Stimulated activated naive CD4-positive, alpha-beta T cell treated with Interleukin-2 at 50 U/mL for 16 hours (primary cell): ENCODE measurements around the gene SLC37A1.
"Not testable (repeated sequence)": the region's sequence is repeated elsewhere in the genome, so short reads cannot be mapped to it uniquely, and the experiment has no call there.

Experiments used
- DNase-seq: peaks from one replicate; lab custom pipeline; 2025; lab: John Stamatoyannopoulos, UW

Gene SLC37A1

DNA sequence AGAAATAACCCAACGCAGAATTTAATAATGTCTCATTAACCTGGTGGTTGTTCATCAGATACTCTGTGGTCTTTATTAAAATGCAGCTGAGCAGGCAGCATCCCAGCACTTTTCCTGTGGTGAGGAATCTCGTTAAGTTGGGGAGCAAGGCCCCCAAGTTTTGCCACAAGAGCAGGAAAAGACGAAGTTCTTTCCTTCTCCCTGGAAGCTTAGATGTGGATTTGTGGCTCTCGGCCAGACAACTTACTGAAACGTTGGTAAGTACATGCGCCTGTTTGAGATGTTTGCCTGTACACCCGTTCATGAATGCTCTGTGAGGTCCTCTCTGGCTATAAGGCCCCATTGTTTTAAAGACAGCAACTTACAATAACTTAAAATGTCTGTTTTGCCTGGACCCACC, 105.5 kb downstream of the SLC37A1 start:
- no peak for DNase-seq

DNA sequence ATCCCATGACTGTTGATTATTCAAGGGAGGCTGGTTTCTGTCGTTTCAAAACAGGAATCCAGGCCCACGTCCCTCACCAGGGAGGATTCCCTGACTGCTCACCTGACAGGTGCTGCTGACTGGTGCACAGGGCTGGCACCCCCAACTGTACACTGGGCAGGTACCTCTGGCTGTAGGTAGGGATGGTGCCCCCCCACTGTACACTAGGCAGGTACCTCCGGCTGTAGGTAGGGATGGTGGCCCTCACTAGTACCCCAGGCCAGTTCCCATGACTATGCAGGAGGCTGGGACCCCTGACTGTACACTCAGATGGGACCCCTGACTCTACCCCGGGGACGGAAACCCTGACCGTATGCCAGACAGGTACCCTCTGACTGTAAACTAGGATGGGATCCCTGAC, 106.2 kb downstream of the SLC37A1 start:
- DNase-seq, result no peak

DNA sequence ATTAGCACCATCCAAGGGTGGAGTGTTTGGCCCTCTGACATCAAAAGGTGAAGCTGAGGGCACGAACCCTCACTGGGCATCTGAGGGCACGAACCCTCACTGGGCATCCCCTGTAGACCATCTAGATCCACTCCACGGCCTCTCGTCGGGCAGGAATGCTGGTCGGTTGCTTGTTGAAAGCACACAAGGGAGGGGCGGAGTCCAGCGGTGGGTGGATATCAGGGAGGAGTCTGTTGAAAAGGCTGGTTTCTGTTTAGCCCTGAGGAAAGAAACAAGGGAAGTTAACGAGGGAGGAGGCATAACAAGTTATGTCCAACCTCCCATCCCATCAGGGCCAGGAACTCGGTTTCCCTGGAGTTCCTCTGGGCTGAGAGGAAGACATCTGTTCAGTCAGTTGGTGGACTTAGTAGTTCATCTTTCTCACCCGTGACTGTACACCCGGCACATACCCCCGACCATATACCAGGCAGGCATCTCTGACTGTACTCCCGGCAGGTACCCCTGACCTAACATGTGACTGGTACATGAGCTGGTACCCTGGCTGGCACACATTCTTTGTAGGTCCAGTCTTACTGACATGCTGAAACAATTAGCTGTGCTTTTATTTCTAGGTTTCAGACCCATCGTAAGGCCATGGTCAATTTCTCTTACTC, 107.6 kb downstream of the SLC37A1 start:
- no peak for DNase-seq

DNA sequence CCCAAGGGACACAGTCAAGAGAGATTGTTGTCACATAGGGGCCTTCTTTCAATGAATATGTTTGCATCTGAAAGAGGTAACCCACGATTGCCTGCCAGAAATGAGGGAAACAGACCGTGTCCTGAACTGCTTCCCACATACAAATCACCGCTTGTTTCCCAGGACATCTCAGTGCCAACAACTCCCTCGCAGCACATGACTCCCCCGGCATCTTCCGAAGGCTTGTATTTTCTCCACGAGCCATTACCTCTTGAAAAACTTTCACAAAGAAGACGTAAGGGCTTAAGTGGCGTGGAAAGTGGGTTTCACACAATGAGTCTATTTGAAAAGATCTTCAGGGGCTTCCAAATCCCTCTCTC, 108.1 kb downstream of the SLC37A1 start:
- no peak for DNase-seq

DNA sequence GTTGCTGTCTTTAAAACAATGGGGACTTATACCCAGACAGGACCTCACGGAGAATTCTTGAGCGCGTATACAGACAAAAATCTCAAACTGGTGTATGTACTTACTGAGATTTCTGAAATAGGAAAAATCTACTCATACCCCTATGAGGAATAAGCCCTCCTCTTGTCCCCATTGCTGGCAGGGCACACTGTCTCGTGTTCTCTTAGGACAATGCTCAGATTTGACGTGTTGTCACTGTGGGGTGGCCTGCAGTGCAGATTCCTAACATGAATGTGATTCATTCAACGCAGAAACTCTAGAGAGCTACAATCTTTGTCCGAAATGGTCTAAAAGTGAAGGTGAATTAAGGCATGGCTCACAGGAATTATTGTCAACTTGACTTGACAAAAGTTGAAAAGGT, 108.6 kb downstream of the SLC37A1 start:
- no peak for DNase-seq

DNA sequence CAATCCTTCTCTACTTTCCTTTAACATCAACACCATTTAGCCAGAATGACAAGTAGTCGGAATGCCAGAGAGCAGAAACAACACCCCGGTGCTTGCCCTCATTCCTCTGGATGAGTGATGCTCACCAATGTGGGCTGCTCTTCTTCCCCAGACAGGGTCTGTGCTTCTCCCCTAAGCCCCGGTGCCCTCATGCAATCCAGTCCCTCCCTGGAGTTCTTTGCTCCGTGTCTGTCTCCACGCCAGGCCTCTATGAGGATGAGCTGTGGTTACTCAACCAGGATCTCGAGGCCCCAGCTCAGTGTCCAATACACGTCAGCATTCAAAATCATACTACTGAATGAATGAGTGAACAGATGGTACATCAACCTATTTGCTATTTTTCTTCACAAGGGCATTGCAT, 110.0 kb downstream of the SLC37A1 start:
- no peak for DNase-seq

DNA sequence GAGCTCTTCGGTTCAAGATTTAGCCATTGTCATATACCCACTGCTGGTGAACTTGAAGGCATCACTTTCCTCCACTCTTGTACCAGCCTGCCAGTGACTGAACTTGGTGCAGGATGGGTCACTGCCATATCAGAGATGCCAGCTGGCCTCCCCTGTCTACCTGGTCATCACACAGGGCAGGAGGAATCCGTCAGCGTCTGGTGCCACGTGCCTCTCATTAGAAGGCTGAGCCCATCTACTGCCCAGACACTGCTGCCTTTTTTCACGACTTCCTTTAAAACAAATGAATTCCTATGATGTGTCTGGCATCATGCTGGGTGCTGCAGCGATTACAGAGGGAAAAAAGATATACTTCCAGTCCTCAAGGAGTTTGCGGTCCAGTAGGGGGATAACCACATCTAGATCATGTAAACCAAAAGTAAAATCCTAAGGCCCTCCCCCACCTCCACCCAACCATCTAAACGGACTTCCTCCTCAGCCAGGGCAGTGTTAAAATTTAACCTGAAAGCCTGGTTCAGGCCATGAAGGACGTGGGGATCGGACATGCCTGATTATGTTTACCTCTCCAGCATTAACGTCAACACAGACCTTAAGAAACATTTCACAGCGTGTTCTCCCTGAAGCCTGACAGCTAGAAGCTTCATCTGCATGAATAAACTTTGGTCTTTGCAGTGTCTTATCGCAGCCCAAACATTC, 110.6 kb downstream of the SLC37A1 start:
- DNase-seq, result no peak

DNA sequence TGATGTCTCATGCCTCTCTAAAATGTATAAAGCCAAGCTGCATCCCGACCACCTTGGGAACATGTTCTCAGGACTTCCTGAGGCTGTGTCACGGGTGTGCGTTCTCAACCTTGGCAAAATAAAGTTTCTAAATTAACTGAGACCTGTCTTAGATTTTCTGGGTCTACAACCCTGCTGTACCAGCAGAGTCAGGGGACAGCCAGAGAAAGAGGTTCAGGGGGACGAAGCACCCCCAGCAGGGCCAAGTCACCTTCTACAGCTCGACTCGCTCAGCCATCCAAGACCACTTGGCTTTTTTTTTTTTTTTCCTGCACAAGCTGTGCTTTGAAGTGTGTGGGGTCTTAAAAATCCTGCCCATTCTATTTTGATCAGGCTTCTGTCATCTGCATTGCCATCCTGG, 111.3 kb downstream of the SLC37A1 start:
- no peak for DNase-seq

DNA sequence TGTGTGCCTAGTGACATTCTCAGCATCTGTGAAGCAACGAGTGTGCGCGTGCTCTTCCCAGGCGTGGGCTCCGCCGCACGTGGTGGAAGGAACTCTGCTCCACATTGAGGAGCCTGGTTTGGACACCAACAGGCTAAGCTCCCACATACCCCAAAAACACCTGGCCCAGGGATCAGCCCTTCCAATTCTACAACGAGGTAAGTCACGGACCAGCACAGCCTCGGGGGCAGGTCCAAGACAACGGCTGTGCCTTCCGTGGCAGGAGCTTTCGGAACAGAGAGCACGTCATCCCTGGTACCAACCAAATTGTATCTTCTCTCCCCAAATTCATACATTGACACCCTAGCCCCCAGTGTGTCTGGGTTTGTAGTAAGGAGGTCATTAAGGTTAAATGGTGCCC, 112.5 kb downstream of the SLC37A1 start:
- DNase-seq, result no peak

DNA sequence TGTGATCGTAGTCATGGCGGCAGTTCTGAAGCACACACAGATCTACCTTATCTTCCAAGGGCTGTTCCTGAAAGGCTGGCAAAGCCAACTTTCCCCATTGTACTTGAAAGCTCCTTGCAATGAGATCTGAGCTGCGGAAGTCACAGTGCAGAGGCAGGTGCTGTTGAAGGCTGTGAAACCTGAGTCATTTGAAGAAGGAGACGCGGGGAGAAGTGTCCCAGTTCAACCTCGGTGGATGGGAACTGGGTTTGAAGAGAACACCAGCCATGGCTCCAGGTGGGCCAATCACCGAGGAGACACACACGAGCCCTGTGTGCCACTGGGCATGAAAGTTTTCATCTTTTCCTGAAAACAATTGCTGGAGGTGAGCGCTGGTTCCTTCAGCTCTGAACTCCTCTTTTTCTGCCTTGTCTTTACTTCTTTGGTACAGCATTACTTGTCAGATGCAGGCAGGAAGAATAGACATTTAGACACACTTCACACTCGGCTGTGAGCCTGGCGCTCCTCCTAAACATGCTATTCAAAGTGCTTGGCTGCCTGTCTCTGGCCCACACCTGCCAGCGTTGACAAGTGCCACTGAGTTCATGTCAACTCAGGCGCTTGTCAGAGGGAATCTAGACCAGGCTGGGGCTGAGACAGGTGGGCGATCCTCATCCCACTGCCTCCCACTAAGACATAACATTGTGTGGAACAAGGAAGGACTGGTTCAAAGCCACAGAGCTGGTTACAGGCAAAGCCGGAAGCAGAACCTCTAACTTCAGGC, 114.1 kb downstream of the SLC37A1 start:
- no peak for DNase-seq

DNA sequence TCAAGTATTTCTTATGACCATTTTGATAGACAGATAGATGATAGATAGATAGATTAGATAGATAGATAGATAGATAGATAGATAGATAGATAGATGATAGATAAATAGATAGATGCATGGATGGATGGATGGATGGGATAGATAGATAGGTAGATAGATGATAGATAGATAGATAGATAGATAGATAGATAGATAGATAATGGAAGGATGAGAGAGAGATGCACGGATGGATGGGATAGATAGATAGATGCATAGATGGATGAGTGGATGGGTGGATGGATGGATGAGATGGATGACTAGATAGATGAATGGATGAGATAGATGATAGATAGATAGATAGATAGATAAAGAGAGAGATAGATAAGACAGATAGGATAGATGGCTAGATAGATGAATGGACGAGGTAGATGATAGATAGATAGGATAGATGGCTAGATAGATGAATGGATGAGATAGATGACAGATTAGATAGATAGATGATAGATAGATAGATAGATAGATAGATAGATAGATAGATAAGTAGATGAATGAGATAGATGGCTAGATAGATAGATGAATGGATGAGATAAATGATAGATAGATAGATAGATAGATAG, 114.9 kb downstream of the SLC37A1 start:
- DNase-seq, result not testable (repeated sequence)

DNA sequence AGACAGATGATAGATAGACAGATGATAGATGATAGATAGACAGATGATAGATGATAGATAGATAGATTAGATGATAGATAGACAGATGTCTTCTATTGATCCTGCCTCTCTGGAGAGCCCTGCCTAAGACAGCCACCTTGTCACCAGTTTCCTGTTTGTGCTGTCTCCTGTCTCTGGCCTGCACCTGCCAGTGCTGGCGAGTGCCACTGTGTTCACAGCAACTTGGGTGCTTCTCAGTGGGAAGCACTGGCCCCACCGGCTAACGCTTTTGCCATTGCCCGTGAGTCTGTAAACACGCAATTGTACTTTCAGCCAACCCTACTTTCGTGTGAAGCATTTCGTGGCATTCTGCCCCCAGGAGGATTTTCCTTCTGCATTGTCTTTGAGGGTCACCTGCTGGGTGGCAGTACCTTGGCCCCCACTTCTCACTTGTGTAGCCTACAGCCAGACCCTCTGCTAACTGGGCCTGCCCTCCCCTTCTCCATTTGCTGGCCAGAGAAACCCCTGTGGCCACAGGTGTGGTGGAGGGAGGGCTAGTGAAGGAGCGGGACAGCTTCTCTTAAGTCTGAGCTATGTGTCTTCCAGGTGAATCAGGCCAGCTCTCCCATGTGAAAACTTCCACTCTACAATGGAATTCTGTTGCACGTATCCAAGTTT, 116.4 kb downstream of the SLC37A1 start:
- no peak for DNase-seq

DNA sequence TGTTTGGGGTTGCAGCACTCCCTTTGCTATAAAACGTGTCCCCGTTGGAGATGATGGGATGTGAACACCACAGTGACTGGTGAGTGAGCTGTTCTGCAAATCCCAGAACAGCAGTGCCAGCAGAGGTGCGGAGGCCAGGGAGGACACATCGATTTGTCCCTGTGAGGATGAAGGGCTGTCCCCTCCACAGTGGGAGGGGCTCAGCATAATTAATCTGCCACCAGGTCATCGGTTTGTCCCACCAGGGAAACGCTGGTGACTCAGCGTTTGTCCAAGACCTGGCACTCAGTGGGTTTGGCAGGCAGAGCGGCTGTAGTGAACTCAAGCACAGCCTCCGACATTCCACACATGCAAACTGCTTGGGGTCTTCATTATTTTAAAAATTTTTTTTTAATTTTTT, 117.0 kb downstream of the SLC37A1 start:
- DNase-seq, result no peak
